HFF-Myc (cell line): ENCODE data around the gene MTURN.

Experiments used
- DNase-seq: peaks from one replicate; pipeline ENCODE4 v3.0.0-alpha.2; 2011; ENCODE audit warnings: low read depth; ENCODE audit errors: extremely low read depth
- H3K4me3 ChIP-seq: replicated peaks from 2 replicates; pipeline ENCODE4 v1.5.1; 2011; ENCODE audit warnings: low read depth, mild to moderate bottlenecking, control low read depth, low read length
- TF ChIP-seq, protein P1 (sequence below): IDR thresholded peaks from 2 replicates; pipeline ENCODE4 v1.5.1; 2012; ENCODE audit warnings: mild to moderate bottlenecking, low read depth, low read length, control low read depth; ENCODE audit errors: missing control alignments

MTURN gene

DNA sequence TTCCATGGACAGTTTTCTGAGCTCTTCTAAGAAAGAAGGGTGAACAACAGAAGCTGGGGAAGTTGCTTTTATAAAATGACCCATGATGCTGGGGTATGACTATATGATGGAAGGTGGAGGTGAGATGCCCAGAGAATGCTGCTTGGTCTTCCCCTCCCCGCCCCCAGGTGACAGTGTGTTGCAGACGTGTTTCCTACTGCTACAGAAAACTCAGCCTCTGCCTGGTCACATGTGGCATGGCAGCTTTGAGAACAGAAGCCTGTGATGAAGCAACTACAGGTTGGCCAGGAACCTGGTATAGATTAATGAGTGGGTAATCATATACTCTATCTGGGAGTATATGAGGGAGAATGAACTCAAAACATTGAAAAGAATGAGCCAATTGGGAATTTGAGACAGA lies 67.1 kb downstream of the MTURN start:
- TF ChIP-seq, protein P1, sequence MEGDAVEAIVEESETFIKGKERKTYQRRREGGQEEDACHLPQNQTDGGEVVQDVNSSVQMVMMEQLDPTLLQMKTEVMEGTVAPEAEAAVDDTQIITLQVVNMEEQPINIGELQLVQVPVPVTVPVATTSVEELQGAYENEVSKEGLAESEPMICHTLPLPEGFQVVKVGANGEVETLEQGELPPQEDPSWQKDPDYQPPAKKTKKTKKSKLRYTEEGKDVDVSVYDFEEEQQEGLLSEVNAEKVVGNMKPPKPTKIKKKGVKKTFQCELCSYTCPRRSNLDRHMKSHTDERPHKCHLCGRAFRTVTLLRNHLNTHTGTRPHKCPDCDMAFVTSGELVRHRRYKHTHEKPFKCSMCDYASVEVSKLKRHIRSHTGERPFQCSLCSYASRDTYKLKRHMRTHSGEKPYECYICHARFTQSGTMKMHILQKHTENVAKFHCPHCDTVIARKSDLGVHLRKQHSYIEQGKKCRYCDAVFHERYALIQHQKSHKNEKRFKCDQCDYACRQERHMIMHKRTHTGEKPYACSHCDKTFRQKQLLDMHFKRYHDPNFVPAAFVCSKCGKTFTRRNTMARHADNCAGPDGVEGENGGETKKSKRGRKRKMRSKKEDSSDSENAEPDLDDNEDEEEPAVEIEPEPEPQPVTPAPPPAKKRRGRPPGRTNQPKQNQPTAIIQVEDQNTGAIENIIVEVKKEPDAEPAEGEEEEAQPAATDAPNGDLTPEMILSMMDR = no peak
- DNase-seq = no peak
- no peak overlapping the region for H3K4me3 ChIP-seq

DNA sequence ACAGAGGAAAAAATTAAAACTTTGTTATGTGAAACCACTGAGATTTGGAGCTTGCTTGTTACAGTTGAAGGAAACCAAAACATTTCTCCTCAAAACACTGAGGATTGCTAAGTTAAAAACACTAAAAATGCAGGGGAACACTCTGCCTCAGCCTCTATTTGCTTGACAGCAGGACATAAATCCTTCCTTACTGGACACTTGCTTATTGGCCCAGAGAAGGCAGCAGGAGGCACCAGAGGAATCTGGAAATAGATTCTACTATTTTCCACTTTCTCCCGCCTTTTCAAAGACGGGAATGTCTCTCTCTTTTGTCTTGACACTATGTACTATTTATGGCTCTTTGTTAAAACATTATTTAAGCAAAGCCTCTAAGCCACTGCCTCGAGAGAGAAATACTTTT lies 67.9 kb downstream of the MTURN start:
- H3K4me3 ChIP-seq = no peak overlapping the region
- TF ChIP-seq, protein P1 = no peak
- DNase-seq = no peak

DNA sequence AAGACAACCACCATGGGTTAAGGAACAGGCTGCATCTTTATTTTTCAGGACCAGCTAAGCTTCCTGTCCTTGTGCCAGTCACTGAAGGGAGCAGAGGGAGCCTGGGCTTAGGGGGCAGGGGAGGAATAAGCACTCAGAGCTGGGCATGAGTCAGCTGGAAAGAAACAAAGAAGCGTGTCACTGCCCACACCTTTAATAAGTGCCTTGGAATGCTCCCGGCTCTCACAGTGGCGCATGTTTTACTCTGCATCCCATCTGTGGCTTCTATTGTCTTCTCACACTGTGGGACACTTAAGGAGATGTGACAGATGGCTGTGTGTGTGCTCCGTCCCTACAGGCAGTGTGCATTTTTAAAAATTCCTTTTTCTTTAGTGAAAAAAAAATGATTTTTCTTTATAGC lies 71.7 kb downstream of the MTURN start:
- TF ChIP-seq, protein P1 = no peak
- H3K4me3 ChIP-seq = no peak overlapping the region
- no peak for DNase-seq

DNA sequence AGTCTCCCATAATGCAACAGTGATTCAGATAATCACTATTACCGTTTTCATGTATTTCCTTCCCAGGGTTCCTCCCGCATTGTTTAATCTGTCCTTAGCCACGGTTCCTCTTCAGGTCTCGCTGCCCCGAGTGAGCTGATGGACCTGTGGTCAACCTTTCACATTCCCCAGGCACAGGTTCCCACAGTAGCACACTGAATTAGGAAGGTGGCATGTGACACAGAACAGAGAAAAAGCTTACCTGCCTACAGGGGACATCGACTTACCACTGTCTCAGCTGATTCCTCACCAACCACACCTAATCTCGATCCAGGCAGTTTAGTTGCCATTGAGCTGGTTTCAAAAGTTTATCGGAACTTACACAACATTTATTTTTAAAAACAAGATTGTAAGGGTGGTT lies 72.2 kb downstream of the MTURN start:
- no peak overlapping the region for H3K4me3 ChIP-seq
- TF ChIP-seq, protein P1 = no peak
- DNase-seq = no peak

DNA sequence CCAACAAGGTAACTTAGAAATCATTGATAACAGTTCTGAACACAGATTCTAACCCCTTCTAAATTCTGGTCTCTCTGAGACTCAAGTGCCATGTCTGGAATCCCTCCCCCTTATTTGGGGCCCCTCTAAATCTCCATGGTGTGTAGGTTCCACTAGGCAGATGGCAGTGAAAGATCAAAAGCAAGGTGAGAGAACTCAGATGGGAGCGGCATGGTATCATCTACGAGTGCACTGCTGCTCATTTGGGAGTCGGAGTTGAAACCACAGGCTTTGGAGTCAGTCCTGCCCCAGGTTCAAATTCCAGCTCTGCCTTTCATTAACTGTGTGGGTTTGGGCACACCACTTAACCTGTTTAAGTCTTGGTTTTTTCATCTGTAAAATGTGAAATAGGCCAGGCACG lies 72.6 kb downstream of the MTURN start:
- TF ChIP-seq, protein P1 = no peak
- H3K4me3 ChIP-seq = no peak overlapping the region
- DNase-seq = no peak

DNA sequence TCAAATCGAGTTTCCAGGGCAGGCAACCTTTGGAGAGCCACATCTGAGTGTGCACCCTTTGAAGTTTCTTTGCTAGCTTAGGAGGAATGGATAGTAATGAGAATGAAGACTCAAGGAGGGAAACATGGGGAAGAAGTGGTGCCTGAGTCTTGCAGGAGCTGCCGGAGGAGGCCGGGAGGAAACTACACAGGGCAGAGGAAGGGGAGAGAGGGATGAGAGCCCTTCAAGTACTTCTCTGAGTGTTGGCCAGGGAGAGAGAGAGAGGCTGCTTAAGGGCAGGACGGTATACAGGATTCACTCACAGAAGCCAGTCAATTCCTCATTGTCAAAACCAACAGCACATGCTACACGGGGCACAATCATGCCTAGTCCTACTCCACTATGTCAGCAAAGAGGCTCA lies 75.2 kb downstream of the MTURN start:
- no peak overlapping the region for H3K4me3 ChIP-seq
- no peak for DNase-seq
- TF ChIP-seq, protein P1 = no peak
